HepG2 (cell line): ENCODE results near the gene ANXA3. TPM values are rescaled to one million over a fixed set of nuclear protein-coding genes. Genes with fewer than 3 reads are reported as not detected.

Source experiments
- ATAC-seq: fragments of 200-7000 bp; cut with Tn5 transposase; 3 replicates; pipeline ENCODE4 v1.9.1; 2020; ENCODE audit warnings: mild to moderate bottlenecking, moderate library complexity
- BruUV-seq: library from RNA; stranded (reverse); fragments of 400-500 nt; replicated peaks from 2 replicates; lab custom pipeline; 2021; lab: Mats Ljungman, UMichigan
- CTCF ChIA-PET: fragments of 300-600 bp; formaldehyde crosslinking; extraction: SDS; loops from one replicate; lab custom pipeline; 2021; ENCODE audit warnings: low total read pairs, inconsistent platforms, low intra/inter-chr PET ratio; lab: Yijun Ruan, JAX
- POLR2A ChIA-PET: fragments of 350-600 bp; sonication (Branson Sonifier 250); formaldehyde crosslinking; loops from one replicate; lab custom pipeline; 2020; ENCODE audit warnings: antibody characterized with exemption, inconsistent platforms; lab: Yijun Ruan, JAX
- DNase-seq: peaks from one replicate; pipeline ENCODE4 v3.0.0-alpha.2; 2015; ENCODE audit warnings: low spot score
- FAIRE-seq: peaks from 3 replicates; lab custom pipeline; 2011; peaks lifted over from hg19 to GRCh38; lab: Jason Lieb, UNC
- H2AFZ ChIP-seq: one replicate; pipeline ENCODE4 v1.6.1; 2011; ENCODE audit warnings: low read length, inconsistent platforms
- H3K27ac ChIP-seq: fragments of 300-600 bp; 3 replicates; pipeline ENCODE4 v1.8.0; 2011; ENCODE audit warnings: mixed run types, mild to moderate bottlenecking, mixed read lengths, low read length, inconsistent platforms; ENCODE audit not compliant: insufficient read depth; ENCODE audit errors: extremely low read length
- H3K27me3 ChIP-seq, 2 experiments: fragments of 200-600 bp in 1 of 2; 2 replicates in 1 of 2; 3 replicates in 1 of 2; pipeline versions ENCODE4 v1.6.0 to v1.8.0; 2011; ENCODE audit warnings: low read length in 2 of 2, mild to moderate bottlenecking in 2 of 2, moderate library complexity in 2 of 2, inconsistent platforms in 1 of 2; ENCODE audit not compliant: insufficient read depth in 2 of 2, control insufficient read depth in 1 of 2
- H3K36me3 ChIP-seq, 2 experiments: fragments of 200-600 bp in 1 of 2; replicated peaks in 1 of 2; 2 replicates in 1 of 2; 3 replicates in 1 of 2; pipeline versions ENCODE4 v1.5.1 to v1.8.0; 2011; ENCODE audit warnings: low read length in 2 of 2, inconsistent platforms in 1 of 2; ENCODE audit not compliant: insufficient read depth in 2 of 2, control insufficient read depth in 1 of 2
- H3K4me1 ChIP-seq: 2 replicates; pipeline ENCODE4 v1.5.1; 2012; ENCODE audit warnings: low read length, inconsistent platforms; ENCODE audit not compliant: insufficient read depth
- H3K4me2 ChIP-seq: 2 replicates; pipeline ENCODE4 v1.6.0; 2011; ENCODE audit warnings: low read depth, low read length, inconsistent platforms
- H3K4me3 ChIP-seq, 3 experiments: fragments of 200-600 bp in 1 of 3; sonication (generic), shearing (Covaris generic) in 1 of 3; replicated peaks in 1 of 3; 2 replicates each; pipeline ENCODE4 v1.5.1; 2011 to 2016; ENCODE audit warnings: low read length in 3 of 3, inconsistent platforms in 2 of 3, low read depth in 2 of 3, mild to moderate bottlenecking in 2 of 3, control low read depth in 1 of 3, mixed read lengths in 1 of 3; ENCODE audit not compliant: insufficient read depth in 1 of 3
- H3K79me2 ChIP-seq: one replicate; pipeline ENCODE4 v1.6.1; 2011; ENCODE audit warnings: low read length, inconsistent platforms; ENCODE audit not compliant: insufficient read depth
- H3K9ac ChIP-seq: 2 replicates; pipeline ENCODE4 v1.6.0; 2011; ENCODE audit warnings: mild to moderate bottlenecking, low read depth, low read length, inconsistent platforms; ENCODE audit not compliant: insufficient read depth
- H3K9me3 ChIP-seq: 2 replicates; pipeline ENCODE4 v1.5.1; 2012; ENCODE audit warnings: mild to moderate bottlenecking, low read length
- H4K20me1 ChIP-seq: 2 replicates; pipeline ENCODE4 v1.6.0; 2011; ENCODE audit warnings: inconsistent platforms, mild to moderate bottlenecking, low read length, moderate library complexity; ENCODE audit not compliant: insufficient read depth
- AKAP8 ChIP-seq: sonication (generic); formaldehyde crosslinking; IDR thresholded peaks from 2 replicates; pipeline ENCODE4 v1.5.1; 2020; ENCODE audit warnings: mild to moderate bottlenecking, missing genetic modification reagents
- ELF4 ChIP-seq: sonication (generic); formaldehyde crosslinking; IDR thresholded peaks from 2 replicates; pipeline ENCODE4 v1.5.0; 2020; ENCODE audit warnings: missing genetic modification reagents, mild to moderate bottlenecking, moderate library complexity, borderline replicate concordance
- HNRNPH1 ChIP-seq: fragments of 200-400 bp; formaldehyde crosslinking; optimal IDR thresholded peaks from 2 replicates; pipeline ENCODE3; 2017; ENCODE audit warnings: mild to moderate bottlenecking, low read depth, low read length
- HOXD1 ChIP-seq: sonication (generic); formaldehyde crosslinking; IDR thresholded peaks from 2 replicates; pipeline ENCODE4 v1.5.0; 2020; ENCODE audit warnings: missing genetic modification reagents
- RBM39 ChIP-seq: fragments of 200-400 bp; formaldehyde crosslinking; IDR thresholded peaks from one replicate; pipeline ENCODE4 v1.6.1; 2018; ENCODE audit warnings: antibody characterized with exemption, mild to moderate bottlenecking, low read depth, low read length; ENCODE audit not compliant: poor library complexity, severe bottlenecking
- SP4 ChIP-seq: sonication (generic); formaldehyde crosslinking; IDR thresholded peaks from 2 replicates; pipeline ENCODE4 v1.8.1; 2023; ENCODE audit warnings: mild to moderate bottlenecking, missing genetic modification reagents
- SP5 ChIP-seq: IDR thresholded peaks from 2 replicates; pipeline ENCODE4 v1.6.1; 2016; ENCODE audit warnings: low read depth, borderline replicate concordance
- ZNF24 ChIP-seq: fragments of 450-650 bp; IDR thresholded peaks from 2 replicates; pipeline ENCODE4 v1.6.1; 2017; ENCODE audit warnings: antibody characterized with exemption, mild to moderate bottlenecking
- ZNF292 ChIP-seq: sonication (generic); formaldehyde crosslinking; IDR thresholded peaks from 2 replicates; pipeline ENCODE4 v1.8.1; 2022; ENCODE audit warnings: mild to moderate bottlenecking, low read depth, missing genetic modification reagents, borderline replicate concordance
- ZNF652 ChIP-seq: IDR thresholded peaks from 2 replicates; pipeline ENCODE4 v1.6.1; 2016; ENCODE audit warnings: low read depth, borderline replicate concordance
- ZNF83 ChIP-seq: sonication (generic); formaldehyde crosslinking; IDR thresholded peaks from 2 replicates; pipeline ENCODE4 v1.4.0; 2020; ENCODE audit warnings: missing genetic modification reagents, mild to moderate bottlenecking, borderline replicate concordance
- in situ Hi-C: cut with HindIII; loops from 2 replicates; pipeline ENCODE4 v1.10.0; 2017; ENCODE audit warnings: low pct_unique_long_range_greater_than_20kb; ENCODE audit not compliant: extremely low pct_ligation_motif_present
- intact Hi-C: fragments of 100-400 bp; cut with micrococcal nuclease; formaldehyde crosslinking; loops from one replicate; pipeline ENCODE4 v1.10.0; 2022; ENCODE audit not compliant: unreplicated experiment
- polyA plus RNA-seq, 8 experiments: library from polyadenylated mRNA; depleted of rRNA in 3 of 8; stranded (reverse) in 7 of 8; unstranded in 1 of 8; fragments of >200 nt; fragmentation: Illumina TruSeq in 4 of 8; extraction: Trizol in 4 of 8; gene quantifications; 2 replicates each; pipeline versions ENCODE4 v1.2.1 to v1.2.3, GENCODE V29; 2011 to 2016; ENCODE audit warnings: low read depth in 4 of 8, missing spikeins in 1 of 8, mixed read lengths in 1 of 8; ENCODE audit not compliant: insufficient read depth in 1 of 8
- total RNA-seq, 5 experiments: library from RNA; depleted of rRNA; stranded (reverse); fragments of >200 nt; fragmentation: Illumina TruSeq; extraction: Trizol; gene quantifications; 2 replicates each; pipeline ENCODE4 v1.2.3, GENCODE V29; 2016; ENCODE audit warnings: low read depth in 1 of 5
- TF ChIP-seq, protein P1 (sequence below): sonication (generic); formaldehyde crosslinking; IDR thresholded peaks from 2 replicates; pipeline ENCODE4 v1.5.1; 2020; ENCODE audit warnings: missing genetic modification reagents, mild to moderate bottlenecking, borderline replicate concordance
- TF ChIP-seq, protein P2 (sequence below): sonication (generic); formaldehyde crosslinking; IDR thresholded peaks from 2 replicates; pipeline ENCODE4 v1.4.0; 2020; ENCODE audit warnings: mild to moderate bottlenecking, missing genetic modification reagents
- TF ChIP-seq, protein P3 (sequence below): sonication (generic); formaldehyde crosslinking; IDR thresholded peaks from 2 replicates; pipeline ENCODE4 v1.4.0; 2020; ENCODE audit warnings: missing genetic modification reagents
- TF ChIP-seq, protein P4 (sequence below): sonication (generic); formaldehyde crosslinking; IDR thresholded peaks from 2 replicates; pipeline ENCODE4 v1.4.0; 2020; ENCODE audit warnings: low read depth, mild to moderate bottlenecking, missing genetic modification reagents
- TF ChIP-seq, protein P5 (sequence below): sonication (generic); formaldehyde crosslinking; IDR thresholded peaks from 2 replicates; pipeline ENCODE4 v1.8.1; 2023; ENCODE audit warnings: mild to moderate bottlenecking, missing genetic modification reagents
- TF ChIP-seq, protein P6 (sequence below): IDR thresholded peaks from 2 replicates; pipeline ENCODE4 v1.6.1; 2016; ENCODE audit warnings: low read depth, control low read depth

Gene ANXA3
- total and polyA plus RNA-seq, 2 of the 13 experiments (the other 11 are each of a cell fraction or from before 2014, with no cell fraction given): 6.5 to 6.9 TPM

DNA sequence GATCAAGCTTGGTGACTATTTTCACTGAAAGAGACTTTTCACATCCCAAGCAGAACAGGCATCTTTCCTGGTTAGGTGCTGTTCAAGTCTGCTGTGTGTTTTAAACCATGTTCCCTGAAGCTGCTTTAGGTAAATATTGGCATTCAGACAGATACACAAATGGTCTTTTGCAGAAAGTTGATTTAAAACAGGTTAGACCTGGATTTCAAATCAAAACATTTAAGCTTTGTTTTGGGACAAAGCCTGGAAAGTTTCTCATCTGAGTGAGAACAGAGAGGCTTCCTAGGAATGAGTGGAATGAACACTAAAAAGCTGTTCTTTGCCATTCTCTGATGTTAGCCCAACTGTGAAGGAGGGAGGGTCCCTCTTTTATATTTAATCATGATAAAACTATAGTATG lies 10.1 kb downstream of the ANXA3 start:
- peak; percentile 21 for DNase-seq
- Histone ChIP-seq H3K27ac (no peak overlapping the region), H3K36me3 (no peaks in the 10 kb centered on the region), H3K4me2 (no peak overlapping the region), H2AFZ (no peak overlapping the region), H3K4me1 (peaks cover 21% of the 10 kb centered on the region), H4K20me1 (no peaks in the 10 kb centered on the region), H3K9ac (no peak overlapping the region), H3K4me3 (no peak overlapping the region), H3K9me3 (no peaks in the 10 kb centered on the region), H3K27me3 (no peaks in the 10 kb centered on the region), H3K79me2 (no peaks in the 10 kb centered on the region)
- CTCF ChIA-PET: no interaction called here
- POLR2A ChIA-PET: no interaction called here
- ATAC-seq: no peak
- intact Hi-C loops: no loop called here
- no peak for FAIRE-seq
- no TSS peak for BruUV-seq
- in situ Hi-C loops: no loop called here
- TF ChIP-seq AKAP8 (CRISPR knock-in tag) (no peak), ZNF24 (no peak), ZNF652 (CRISPR knock-in tag) (no peak), RBM39 (no peak), HNRNPH1 (no peak), ZNF83 (CRISPR knock-in tag) (no peak), ELF4 (CRISPR knock-in tag) (no peak), HOXD1 (CRISPR knock-in tag) (no peak), SP5 (CRISPR knock-in tag) (no peak), ZNF292 (CRISPR knock-in tag) (no peak), SP4 (no peak)
- TF ChIP-seq, protein P1, sequence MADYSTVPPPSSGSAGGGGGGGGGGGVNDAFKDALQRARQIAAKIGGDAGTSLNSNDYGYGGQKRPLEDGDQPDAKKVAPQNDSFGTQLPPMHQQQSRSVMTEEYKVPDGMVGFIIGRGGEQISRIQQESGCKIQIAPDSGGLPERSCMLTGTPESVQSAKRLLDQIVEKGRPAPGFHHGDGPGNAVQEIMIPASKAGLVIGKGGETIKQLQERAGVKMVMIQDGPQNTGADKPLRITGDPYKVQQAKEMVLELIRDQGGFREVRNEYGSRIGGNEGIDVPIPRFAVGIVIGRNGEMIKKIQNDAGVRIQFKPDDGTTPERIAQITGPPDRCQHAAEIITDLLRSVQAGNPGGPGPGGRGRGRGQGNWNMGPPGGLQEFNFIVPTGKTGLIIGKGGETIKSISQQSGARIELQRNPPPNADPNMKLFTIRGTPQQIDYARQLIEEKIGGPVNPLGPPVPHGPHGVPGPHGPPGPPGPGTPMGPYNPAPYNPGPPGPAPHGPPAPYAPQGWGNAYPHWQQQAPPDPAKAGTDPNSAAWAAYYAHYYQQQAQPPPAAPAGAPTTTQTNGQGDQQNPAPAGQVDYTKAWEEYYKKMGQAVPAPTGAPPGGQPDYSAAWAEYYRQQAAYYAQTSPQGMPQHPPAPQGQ (CRISPR knock-in tag): no peak
- TF ChIP-seq, protein P2, sequence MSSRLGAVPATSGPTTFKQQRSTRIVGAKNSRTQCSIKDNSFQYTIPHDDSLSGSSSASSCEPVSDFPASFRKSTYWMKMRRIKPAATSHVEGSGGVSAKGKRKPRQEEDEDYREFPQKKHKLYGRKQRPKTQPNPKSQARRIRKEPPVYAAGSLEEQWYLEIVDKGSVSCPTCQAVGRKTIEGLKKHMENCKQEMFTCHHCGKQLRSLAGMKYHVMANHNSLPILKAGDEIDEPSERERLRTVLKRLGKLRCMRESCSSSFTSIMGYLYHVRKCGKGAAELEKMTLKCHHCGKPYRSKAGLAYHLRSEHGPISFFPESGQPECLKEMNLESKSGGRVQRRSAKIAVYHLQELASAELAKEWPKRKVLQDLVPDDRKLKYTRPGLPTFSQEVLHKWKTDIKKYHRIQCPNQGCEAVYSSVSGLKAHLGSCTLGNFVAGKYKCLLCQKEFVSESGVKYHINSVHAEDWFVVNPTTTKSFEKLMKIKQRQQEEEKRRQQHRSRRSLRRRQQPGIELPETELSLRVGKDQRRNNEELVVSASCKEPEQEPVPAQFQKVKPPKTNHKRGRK (CRISPR knock-in tag): no peak
- TF ChIP-seq, protein P3, sequence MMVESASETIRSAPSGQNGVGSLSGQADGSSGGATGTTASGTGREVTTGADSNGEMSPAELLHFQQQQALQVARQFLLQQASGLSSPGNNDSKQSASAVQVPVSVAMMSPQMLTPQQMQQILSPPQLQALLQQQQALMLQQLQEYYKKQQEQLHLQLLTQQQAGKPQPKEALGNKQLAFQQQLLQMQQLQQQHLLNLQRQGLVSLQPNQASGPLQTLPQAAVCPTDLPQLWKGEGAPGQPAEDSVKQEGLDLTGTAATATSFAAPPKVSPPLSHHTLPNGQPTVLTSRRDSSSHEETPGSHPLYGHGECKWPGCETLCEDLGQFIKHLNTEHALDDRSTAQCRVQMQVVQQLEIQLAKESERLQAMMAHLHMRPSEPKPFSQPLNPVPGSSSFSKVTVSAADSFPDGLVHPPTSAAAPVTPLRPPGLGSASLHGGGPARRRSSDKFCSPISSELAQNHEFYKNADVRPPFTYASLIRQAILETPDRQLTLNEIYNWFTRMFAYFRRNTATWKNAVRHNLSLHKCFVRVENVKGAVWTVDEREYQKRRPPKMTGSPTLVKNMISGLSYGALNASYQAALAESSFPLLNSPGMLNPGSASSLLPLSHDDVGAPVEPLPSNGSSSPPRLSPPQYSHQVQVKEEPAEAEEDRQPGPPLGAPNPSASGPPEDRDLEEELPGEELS: no peak
- TF ChIP-seq, protein P4, sequence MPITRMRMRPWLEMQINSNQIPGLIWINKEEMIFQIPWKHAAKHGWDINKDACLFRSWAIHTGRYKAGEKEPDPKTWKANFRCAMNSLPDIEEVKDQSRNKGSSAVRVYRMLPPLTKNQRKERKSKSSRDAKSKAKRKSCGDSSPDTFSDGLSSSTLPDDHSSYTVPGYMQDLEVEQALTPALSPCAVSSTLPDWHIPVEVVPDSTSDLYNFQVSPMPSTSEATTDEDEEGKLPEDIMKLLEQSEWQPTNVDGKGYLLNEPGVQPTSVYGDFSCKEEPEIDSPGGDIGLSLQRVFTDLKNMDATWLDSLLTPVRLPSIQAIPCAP (CRISPR knock-in tag): no peak
- TF ChIP-seq, protein P5, sequence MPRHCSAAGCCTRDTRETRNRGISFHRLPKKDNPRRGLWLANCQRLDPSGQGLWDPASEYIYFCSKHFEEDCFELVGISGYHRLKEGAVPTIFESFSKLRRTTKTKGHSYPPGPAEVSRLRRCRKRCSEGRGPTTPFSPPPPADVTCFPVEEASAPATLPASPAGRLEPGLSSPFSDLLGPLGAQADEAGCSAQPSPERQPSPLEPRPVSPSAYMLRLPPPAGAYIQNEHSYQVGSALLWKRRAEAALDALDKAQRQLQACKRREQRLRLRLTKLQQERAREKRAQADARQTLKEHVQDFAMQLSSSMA (CRISPR knock-in tag): no peak
- TF ChIP-seq, protein P6, sequence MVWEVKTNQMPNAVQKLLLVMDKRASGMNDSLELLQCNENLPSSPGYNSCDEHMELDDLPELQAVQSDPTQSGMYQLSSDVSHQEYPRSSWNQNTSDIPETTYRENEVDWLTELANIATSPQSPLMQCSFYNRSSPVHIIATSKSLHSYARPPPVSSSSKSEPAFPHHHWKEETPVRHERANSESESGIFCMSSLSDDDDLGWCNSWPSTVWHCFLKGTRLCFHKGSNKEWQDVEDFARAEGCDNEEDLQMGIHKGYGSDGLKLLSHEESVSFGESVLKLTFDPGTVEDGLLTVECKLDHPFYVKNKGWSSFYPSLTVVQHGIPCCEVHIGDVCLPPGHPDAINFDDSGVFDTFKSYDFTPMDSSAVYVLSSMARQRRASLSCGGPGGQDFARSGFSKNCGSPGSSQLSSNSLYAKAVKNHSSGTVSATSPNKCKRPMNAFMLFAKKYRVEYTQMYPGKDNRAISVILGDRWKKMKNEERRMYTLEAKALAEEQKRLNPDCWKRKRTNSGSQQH (CRISPR knock-in tag): no peak
